Ammon's horn (tissue), 1 donor: ENCODE measurements around the gene NPAS2.
A peak's percentile ranks its signal among the peaks of the same experiment; 100 is the strongest.

ENCODE experiments used
- DNase-seq: peaks from one replicate; pipeline ENCODE4 v3.0.0-alpha.2; 2016; ENCODE audit warnings: low spot score

Gene NPAS2

GRCh38 chr2:100853909-100854810, 34.2 kb downstream of the NPAS2 start:
- peak; percentile 21 for DNase-seq

- no peak for DNase-seq
Observed at GRCh38 chr2:100855084-100855483, 35.1 kb downstream of the NPAS2 start.

- DNase-seq = no peak
Observed at GRCh38 chr2:100855606-100856005, 35.7 kb downstream of the NPAS2 start.

GRCh38 chr2:100856732-100857131, 36.8 kb downstream of the NPAS2 start:
- no peak for DNase-seq

- DNase-seq = no peak
Observed at GRCh38 chr2:100857341-100857740, 37.4 kb downstream of the NPAS2 start.

- DNase-seq = no peak
Observed at GRCh38 chr2:100857915-100858314, 38.0 kb downstream of the NPAS2 start.

GRCh38 chr2:100859902-100860301, 40.0 kb downstream of the NPAS2 start:
- DNase-seq = no peak

- DNase-seq = no peak
Observed at GRCh38 chr2:100861340-100861739, 41.4 kb downstream of the NPAS2 start.

GRCh38 chr2:100862081-100862480, 42.1 kb downstream of the NPAS2 start:
- no peak for DNase-seq

GRCh38 chr2:100865816-100866460, 46.0 kb downstream of the NPAS2 start:
- peak; percentile 17 for DNase-seq

GRCh38 chr2:100868083-100868482, 48.1 kb downstream of the NPAS2 start:
- no peak for DNase-seq

GRCh38 chr2:100869120-100869519, 49.2 kb downstream of the NPAS2 start:
- no peak for DNase-seq

- DNase-seq = no peak
Observed at GRCh38 chr2:100870652-100871531, 51.0 kb downstream of the NPAS2 start.

- peak; percentile 28 for DNase-seq
Observed at GRCh38 chr2:100875516-100876230, 55.7 kb downstream of the NPAS2 start.

- DNase-seq = peak; percentile 51
Observed at GRCh38 chr2:100876231-100876860, 56.4 kb downstream of the NPAS2 start.

- no peak for DNase-seq
Observed at GRCh38 chr2:100877555-100877954, 57.6 kb downstream of the NPAS2 start.

GRCh38 chr2:100878000-100878791, 58.3 kb downstream of the NPAS2 start:
- no peak for DNase-seq

GRCh38 chr2:100879296-100879695, 59.4 kb downstream of the NPAS2 start:
- no peak for DNase-seq

- DNase-seq = no peak
Observed at GRCh38 chr2:100880036-100880435, 60.1 kb downstream of the NPAS2 start.

- no peak for DNase-seq
Observed at GRCh38 chr2:100880730-100881129, 60.8 kb downstream of the NPAS2 start.
